Measurements from ENCODE around the gene YES1.

DNA sequence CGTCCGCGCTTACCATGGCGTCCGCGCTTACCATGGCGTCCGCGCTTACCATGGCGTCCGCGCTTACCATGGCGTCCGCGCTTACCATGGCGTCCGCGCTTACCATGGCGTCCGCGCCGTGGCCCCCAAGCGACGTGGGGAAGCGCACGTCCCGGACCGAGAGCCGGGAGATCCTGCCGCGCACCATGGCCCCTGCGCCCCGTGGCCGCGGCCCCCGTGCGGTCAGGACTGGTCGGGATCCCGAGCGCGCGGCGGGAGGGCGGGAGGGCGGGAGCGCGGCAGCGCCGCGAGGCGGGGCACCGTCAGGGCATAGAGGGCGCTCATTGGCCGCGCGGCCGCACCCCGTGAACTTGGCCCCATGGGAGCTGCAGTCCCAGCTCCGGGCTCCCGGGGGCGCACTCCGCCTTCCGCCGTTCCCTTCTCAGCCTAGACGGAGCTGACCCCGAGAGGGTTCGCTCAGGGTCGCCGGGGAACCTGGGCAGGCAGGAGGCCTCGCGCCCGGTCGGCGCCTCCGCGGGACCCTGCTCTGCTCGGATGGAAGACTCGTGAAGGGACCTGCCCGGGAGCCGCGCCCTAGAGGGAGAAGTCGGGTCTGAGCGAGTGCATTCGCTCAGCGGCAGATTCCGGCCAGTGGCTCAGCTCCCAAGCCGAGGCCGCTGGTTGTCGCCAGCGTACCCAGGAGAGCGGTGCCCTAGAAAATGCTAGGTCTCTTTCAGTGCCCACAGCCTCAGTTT, 99.5 kb downstream of the YES1 start, which contains the start of gene ENOSF1:
- TF ChIP-seq CTCF (IDR thresholded peaks at IDR 0.05) (peak; percentile 72), EZH2 (IDR thresholded peaks at IDR 0.05) (no peak)
